Stimulated activated CD8-positive, alpha-beta memory T cell treated with anti-CD3 and anti-CD28 coated beads, Interleukin-7, amount 100 ng/mL, for 24 hours (primary cell): ENCODE data around the gene CNOT9.

Experiments used
- DNase-seq: peaks from one replicate; pipeline ENCODE4 v3.0.0-alpha.2; 2020; ENCODE audit warnings: low read depth

CNOT9 gene

DNA sequence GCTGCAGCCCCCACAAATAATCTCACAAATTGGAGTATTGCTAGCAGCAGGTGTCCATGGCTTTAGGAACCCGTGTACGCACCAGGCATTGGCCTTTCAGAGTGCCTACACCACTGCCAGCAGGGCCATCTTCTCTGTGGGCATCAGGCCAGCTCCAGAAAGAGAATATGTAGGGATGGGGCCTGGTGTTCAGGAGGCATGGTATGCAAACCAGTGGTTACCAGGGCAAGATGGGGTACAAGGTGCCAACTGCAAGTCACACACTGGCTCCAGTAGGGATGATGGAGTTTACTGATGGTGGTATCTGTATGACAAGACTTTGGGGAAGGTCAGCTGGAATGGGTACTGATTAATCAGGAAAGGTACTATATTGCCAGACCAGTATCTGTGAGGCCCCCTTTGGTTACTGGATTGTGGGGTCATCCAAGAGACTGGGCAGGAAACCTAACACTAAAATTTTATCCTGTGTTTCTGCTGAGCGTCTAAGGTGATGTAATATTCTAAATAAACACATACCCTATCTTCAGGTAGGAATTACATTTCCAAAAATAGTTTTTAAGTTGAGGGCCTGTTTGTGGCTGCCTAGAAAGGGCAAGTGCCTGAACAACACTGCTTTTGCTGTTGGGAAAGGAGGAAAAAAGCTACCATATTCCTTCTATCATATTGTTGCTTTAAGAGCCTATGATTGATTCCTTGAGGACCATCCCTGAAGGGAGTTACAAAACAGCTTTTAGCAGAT lies 9.0 kb downstream of the CNOT9 start:
- DNase-seq, result no peak

DNA sequence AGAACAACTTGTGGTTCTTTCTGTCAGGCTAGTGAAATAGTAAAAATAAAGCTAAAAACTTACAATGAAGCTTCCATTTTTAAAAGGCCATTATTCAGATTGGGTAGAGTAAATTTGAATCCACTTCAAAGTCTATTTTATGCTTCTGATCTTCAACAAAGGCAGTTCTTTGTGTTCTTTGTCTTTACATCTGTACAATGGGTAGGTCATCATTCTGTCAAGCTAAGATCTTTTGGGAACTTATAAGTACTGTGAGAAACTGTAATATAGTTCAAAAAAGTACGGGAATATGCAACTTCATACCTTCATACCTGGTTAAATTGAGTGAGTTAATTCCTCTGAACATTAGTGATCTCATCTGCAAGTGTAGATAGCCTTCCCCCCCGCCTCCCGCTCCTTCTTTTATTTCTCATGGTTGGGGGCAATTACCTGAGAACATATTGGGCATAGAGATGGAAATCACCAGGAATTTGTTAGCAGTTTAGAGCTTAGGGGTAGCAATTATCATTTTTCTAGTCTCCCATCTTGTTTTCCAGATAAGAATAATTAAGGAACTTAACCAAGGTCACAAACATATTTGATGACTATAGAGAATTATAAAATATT lies 9.7 kb downstream of the CNOT9 start:
- DNase-seq, result no peak

GRCh38 chr2:218582076-218582475 lies 13.4 kb downstream of the CNOT9 start:
- DNase-seq, result no peak

DNA sequence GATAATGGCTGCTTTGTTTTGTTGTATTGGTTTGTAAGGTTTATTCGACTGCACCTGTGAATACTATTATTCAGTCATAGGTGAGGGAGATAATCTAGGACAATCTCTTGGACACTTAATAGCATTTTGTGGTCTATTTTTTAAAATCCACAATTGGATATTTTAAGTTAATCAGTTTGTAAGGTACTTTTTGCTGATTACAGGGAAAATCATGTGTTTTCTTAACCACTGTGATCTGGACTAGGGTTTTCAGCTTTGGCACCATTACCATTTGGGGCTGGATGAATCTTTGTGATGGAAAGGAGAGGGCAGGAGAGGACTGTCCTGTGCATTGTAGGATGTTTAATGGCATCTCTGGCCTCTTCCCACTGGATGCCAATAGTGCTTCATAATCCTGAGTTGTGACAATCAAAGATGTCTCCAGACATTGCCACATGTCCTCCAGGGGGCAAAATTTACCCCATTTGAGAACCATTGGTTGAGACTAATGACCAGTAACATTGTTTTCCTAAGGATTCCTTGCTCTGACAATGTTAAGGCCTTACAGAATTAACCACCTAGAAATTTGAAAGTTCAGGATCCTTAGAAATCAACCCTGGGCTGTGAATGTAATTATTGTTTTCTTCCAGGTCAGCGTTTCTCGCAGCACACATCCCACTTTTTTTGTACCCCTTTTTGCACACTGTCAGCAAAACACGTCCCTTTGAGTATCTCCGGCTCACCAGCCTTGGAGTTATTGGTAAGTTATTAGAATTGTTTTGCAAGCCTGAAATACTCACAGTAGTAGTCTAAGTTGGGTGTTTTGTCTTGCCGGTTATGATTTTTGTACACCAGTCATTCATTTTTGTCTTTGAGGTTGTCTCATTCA lies 15.6 kb downstream of the CNOT9 start:
- DNase-seq, result no peak

DNA sequence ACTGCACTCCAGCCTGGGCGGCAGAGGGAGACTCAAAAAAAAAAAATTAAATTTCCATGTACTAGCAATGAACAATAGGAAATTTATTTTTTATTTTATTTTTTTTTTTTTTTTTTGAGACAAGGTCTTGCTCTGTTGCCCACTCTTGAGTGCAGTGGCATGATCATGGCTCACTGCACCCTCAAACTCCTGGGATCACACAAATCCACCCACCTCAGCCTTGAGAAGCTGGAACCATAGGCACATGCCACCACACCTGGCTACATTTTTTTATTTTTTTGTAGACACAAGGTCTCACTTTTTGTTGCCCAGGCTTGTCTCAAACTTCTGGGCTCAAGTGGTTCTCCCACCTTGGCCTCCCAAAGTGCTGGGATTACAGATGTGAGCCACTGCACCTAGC lies 16.9 kb downstream of the CNOT9 start:
- DNase-seq, result no peak

GRCh38 chr2:218605432-218605831 lies 36.8 kb downstream of the CNOT9 start:
- no peak for DNase-seq

GRCh38 chr2:218607436-218608115 lies 38.9 kb downstream of the CNOT9 start, which contains the start of gene PLCD4:
Gene PLCD4, plus strand, starts transcription at chr2:218607899. Its CDS starts 7,841 bp downstream, at chr2:218615740.
- DNase-seq, result no peak

DNA sequence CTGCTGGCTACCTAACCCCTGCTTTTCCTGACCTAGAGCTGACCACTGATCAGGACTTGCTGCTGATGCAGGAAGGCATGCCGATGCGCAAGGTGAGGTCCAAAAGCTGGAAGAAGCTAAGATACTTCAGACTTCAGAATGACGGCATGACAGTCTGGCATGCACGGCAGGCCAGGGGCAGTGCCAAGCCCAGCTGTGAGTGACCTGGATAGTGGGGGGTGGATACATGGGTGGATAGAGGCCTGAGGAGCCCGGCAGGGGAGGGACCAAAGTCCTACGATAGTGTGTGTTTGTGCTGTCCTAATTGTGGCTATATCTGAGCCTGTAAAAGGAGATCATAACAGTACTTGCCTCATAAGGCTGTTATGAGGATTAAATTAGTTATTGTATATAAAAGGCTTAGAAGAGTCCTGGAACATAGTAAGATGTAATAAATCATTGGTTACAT lies 47.3 kb downstream of the CNOT9 start:
- DNase-seq, result no peak

DNA sequence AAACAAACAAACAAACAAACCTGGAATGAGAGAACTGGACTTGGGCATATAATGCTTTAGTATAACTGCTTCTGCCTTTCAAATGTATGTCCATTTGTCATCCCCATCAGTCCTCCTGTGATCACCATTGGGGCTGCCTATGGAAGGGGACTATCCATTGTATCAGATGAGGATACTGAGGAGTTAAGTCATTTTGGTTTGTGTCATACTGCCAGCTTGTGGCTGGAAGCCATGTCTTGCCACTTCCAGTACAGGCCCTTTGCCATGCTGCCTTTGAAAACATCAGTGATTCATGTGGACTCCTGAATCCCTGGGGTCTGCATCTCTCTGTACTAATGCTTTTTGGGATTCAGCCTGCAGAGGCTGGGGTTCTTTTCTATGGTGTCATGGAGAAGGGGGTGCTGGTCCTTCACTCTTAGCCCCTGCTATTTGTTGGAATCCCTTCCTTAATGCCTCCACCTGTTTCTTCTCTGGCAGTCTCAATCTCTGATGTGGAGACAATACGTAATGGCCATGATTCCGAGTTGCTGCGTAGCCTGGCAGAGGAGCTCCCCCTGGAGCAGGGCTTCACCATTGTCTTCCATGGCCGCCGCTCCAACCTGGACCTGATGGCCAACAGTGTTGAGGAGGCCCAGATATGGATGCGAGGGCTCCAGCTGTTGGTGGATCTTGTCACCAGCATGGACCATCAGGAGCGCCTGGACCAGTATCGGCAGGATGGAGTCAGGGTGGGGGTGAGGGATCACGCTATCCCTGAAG lies 49.6 kb downstream of the CNOT9 start:
- no peak for DNase-seq

- no peak for DNase-seq
Measured at GRCh38 chr2:218621007-218621406, 52.4 kb downstream of the CNOT9 start.

GRCh38 chr2:218622606-218623365 lies 54.1 kb downstream of the CNOT9 start:
- DNase-seq, result no peak

DNA sequence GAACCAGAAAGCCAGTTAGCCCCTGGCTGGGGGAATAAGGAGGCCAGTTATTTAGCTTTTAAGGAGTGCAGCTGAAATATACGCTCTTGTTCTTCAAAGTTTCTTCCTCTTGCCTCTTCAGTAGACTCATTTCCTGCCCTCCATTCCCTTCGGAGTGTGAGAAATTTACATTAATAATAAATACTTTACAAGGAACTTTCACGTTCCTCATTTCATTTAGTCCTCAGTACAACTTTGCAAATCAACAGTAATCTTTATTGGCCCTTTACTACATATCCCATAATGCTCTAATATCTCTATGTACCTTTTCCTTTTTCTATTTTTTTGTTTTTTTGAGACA lies 54.7 kb downstream of the CNOT9 start:
- DNase-seq, result no peak

DNA sequence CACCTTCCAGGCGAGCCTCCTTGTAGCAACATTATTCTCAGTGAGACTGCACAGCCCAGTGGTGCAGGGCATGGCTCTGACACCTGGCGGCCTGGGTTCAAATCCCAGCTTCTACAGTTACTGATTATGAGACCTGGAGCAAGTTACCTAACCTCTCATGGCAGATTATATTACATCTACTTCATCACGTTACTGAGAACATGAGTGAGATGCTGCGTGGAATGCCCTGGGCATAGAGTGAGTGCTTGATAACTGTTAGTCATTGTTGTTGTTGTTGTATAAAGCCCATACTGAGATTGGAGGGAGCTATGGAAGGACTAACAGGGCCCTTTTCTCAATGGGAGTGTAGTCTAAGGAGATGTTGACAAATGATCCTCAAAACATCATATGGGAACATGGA lies 57.7 kb downstream of the CNOT9 start:
- DNase-seq, result no peak

DNA sequence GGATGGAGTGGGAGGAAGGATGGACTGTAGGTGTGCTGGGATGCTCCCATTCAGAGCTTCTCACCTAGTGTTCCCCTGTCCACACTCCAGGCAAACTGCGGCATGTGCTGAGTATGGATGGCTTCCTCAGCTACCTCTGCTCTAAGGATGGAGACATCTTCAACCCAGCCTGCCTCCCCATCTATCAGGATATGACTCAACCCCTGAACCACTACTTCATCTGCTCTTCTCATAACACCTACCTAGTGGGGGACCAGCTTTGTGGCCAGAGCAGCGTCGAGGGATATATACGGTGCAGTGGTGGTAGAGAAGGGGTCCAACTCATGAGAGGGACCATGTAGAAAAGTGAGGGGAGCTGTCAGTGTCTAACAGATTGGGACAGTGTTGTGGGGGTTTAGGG lies 59.3 kb downstream of the CNOT9 start:
- no peak for DNase-seq

- DNase-seq, result no peak
Measured at GRCh38 chr2:218631837-218632236, 63.2 kb downstream of the CNOT9 start.

GRCh38 chr2:218635719-218636118 lies 67.1 kb downstream of the CNOT9 start:
- no peak for DNase-seq

- no peak for DNase-seq
Measured at GRCh38 chr2:218638372-218638771, 69.7 kb downstream of the CNOT9 start.

- no peak for DNase-seq
Measured at GRCh38 chr2:218642121-218642656, 73.5 kb downstream of the CNOT9 start.

GRCh38 chr2:218642786-218643185 lies 74.1 kb downstream of the CNOT9 start:
- DNase-seq, result no peak

GRCh38 chr2:218643751-218644310 lies 75.2 kb downstream of the CNOT9 start:
- DNase-seq, result no peak
